K562 (cell line): ENCODE data around the gene TMCO4. TPM values are rescaled to one million over a fixed set of nuclear protein-coding genes. Genes with fewer than 3 reads are reported as not detected.
A peak's percentile ranks its signal among the peaks of the same experiment; 100 is the strongest.

Experiments
- CREM ChIP-seq: IDR thresholded peaks from 2 replicates; pipeline ENCODE4 v1.6.1; 2014; ENCODE audit warnings: antibody characterized with exemption, low read depth
- RBFOX2 ChIP-seq: fragments of 200-400 bp; formaldehyde crosslinking; IDR thresholded peaks from 2 replicates; pipeline ENCODE4 v1.6.1; 2017; ENCODE audit warnings: low read depth, mild to moderate bottlenecking, low read length, moderate library complexity
- REST ChIP-seq, 2 experiments: fragments of 450-650 bp; formaldehyde crosslinking in 1 of 2; IDR thresholded peaks; 2 replicates each; pipeline versions ENCODE4 v1.4.0 to v1.6.1; 2014 to 2020; ENCODE audit warnings: mild to moderate bottlenecking in 2 of 2, borderline replicate concordance in 1 of 2, low read depth in 1 of 2
- TEAD4 ChIP-seq, 2 experiments: sonication (generic) in 1 of 2; formaldehyde crosslinking in 1 of 2; IDR thresholded peaks; 2 replicates each; pipeline versions ENCODE4 v1.6.1 to v1.8.0; 2012 to 2022; ENCODE audit warnings: borderline replicate concordance in 1 of 2, inconsistent platforms in 1 of 2, low read length in 1 of 2, mild to moderate bottlenecking in 1 of 2, missing genetic modification reagents in 1 of 2
- TRIM25 ChIP-seq: fragments of 450-650 bp; IDR thresholded peaks from 2 replicates; pipeline ENCODE4 v1.7.0; 2016; ENCODE audit warnings: borderline replicate concordance
- VEZF1 ChIP-seq: fragments of 200-800 bp; sonication (Bioruptor generic); IDR thresholded peaks from 2 replicates; pipeline ENCODE4 v1.6.1; 2017; ENCODE audit warnings: missing genetic modification characterization, missing compliant biosample characterization
- ZNF212 ChIP-seq: fragments of 450-650 bp; formaldehyde crosslinking; IDR thresholded peaks from 2 replicates; pipeline ENCODE4 v1.4.0; 2020; ENCODE audit warnings: mild to moderate bottlenecking
- ZNF639 ChIP-seq, 2 experiments: fragments of 200-800 bp in 1 of 2; sonication (Bioruptor generic) in 1 of 2; sonication (generic) in 1 of 2; formaldehyde crosslinking in 1 of 2; IDR thresholded peaks in 1 of 2; conservative IDR thresholded peaks in 1 of 2; 2 replicates each; pipeline versions ENCODE4 v1.5.0 to v1.6.1; 2016 to 2020; ENCODE audit warnings: missing compliant biosample characterization in 1 of 2, missing genetic modification characterization in 1 of 2, missing genetic modification reagents in 1 of 2
- polyA plus RNA-seq, 8 experiments: library from polyadenylated mRNA; depleted of rRNA in 4 of 8; stranded (reverse) in 5 of 8; unstranded in 3 of 8; fragments of >200 nt; fragmentation: Nextera tagmentation in 2 of 8; fragmentation: Illumina TruSeq in 1 of 8; extraction: Ambion mirVana in 2 of 8; extraction: Trizol in 1 of 8; gene quantifications; 2 replicates each; pipeline versions ENCODE4 v1.2.1 to v1.2.3, GENCODE V29; 2011 to 2014; ENCODE audit warnings: inconsistent platforms in 1 of 8, missing spikeins in 1 of 8
- total RNA-seq, 7 experiments: library from RNA; depleted of rRNA in 6 of 7; stranded (reverse); fragments of >200 nt in 6 of 7; fragmentation: Illumina TruSeq in 2 of 7; extraction: Trizol in 2 of 7; gene quantifications; 2 replicates each; pipeline versions ENCODE4 v1.2.1 to v1.2.3, GENCODE V29; 2011 to 2021; ENCODE audit warnings: low replicate concordance in 1 of 7

TMCO4 gene
- total and polyA plus RNA-seq, 9 of the 15 experiments (the other 6 are each of a cell fraction or from before 2014, with no cell fraction given) = 0.06 to 2.1 (median 1.2) TPM

GRCh38 chr1:19643602-19644394 is 155.9 kb downstream of the TMCO4 start, which contains the start of gene NBL1 (continued):
- TF ChIP-seq VEZF1 (peak; percentile 58), TRIM25 (no peak), ZNF212 (CRISPR knock-in tag) (no peak), TEAD4 (IDR thresholded peaks at IDR 0.05; ENCODE audit: low read length) (no peak), TEAD4 (CRISPR knock-in tag; IDR thresholded peaks at IDR 0.05; ENCODE audit: borderline replicate concordance) (no peak), REST (IDR thresholded peaks at IDR 0.05; ENCODE audit: borderline replicate concordance) (no peak), REST (CRISPR knock-in tag; IDR thresholded peaks at IDR 0.05; ENCODE audit: low read depth) (no peak), RBFOX2 (no peak), CREM (peak; percentile 20; the same call in 1 of the 2 replicates), ZNF639 (CRISPR knock-in tag; conservative IDR thresholded peaks at IDR 0.05 in 1 of 2, IDR thresholded peaks at IDR 0.05 in 1 of 2) (no peak)
- TF ChIP-seq, all 486 proteins: peak for 5
